ENCODE data around the gene PGM2L1. TPM values are rescaled to one million over a fixed set of nuclear protein-coding genes. Genes with fewer than 3 reads are reported as not detected.
A peak's percentile ranks its signal among the peaks of the same experiment; 100 is the strongest.

The PGM2L1 gene
- total and polyA plus RNA-seq, 2 of the 4 experiments (the other 2 are of a cell fraction) = 0.72 to 1.8 TPM

DNA sequence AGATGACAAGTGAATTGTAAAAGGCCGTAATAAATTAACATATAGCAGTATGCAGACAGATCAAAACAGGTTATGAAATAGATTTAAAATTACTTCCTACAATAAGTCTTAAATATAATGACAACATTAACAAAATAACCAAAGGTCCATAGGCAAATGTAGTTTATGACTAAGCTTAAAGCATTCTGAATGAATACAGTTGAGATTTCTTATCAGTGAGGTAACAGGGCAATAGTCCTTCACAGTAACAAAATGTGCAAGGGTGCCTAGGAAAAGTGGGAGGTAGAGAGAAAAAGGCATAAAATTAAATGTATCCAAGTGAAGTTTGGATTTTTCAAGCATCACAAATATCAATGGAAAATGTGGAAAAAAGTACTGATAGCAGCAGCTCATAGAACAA lies 65.9 kb downstream of the PGM2L1 start:
- POLR2A ChIA-PET (ENCODE audit: unreplicated experiment) = no interaction called here
- Histone ChIP-seq H3K9me3 (ENCODE audit: control insufficient read depth, insufficient read depth, low read length) (no peaks in the 10 kb centered on the region), H3K56ac (ENCODE audit: extremely low read depth, insufficient read depth, low read length) (no peak overlapping the region), H3K18ac (ENCODE audit: low read depth, low read length) (no peak overlapping the region), H2BK15ac (ENCODE audit: low read depth, low read length) (no peak overlapping the region), H4K8ac (ENCODE audit: low read depth in 2 of 2, low read length in 2 of 2) (no peak overlapping the region), H3K27ac (ENCODE audit: insufficient read depth, low read length) (no peak overlapping the region), H3K79me1 (ENCODE audit: low read depth in 1 of 2, low read length in 2 of 2) (no peaks in the 10 kb centered on the region), H3K4me1 (ENCODE audit: control insufficient read depth, insufficient read depth, low read length) (peaks cover 8% of the 10 kb centered on the region), H3K9ac (ENCODE audit: low read depth, low read length) (no peak overlapping the region), H2BK120ac (ENCODE audit: low read depth, low read length) (no peak overlapping the region), H2AK5ac (ENCODE audit: low read depth, low read length) (no peak overlapping the region), H3K27me3 (ENCODE audit: control insufficient read depth, insufficient read depth, low read length) (no peaks in the 10 kb centered on the region), H3K4me3 (ENCODE audit: insufficient read depth, low read depth, low read length) (no peak overlapping the region), H4K91ac (ENCODE audit: insufficient read depth, low read depth, low read length) (no peak overlapping the region), H4K20me1 (ENCODE audit: insufficient read depth, low read length) (no peaks in the 10 kb centered on the region), H2AFZ (replicated peaks; ENCODE audit: low read length, poor library complexity) (no peak overlapping the region), H2AK9ac (replicated peaks; ENCODE audit: low read depth, low read length, poor library complexity) (no peak overlapping the region), H3K23ac (ENCODE audit: low read depth, low read length) (no peak overlapping the region), H3K14ac (replicated peaks; ENCODE audit: low read depth, low read length) (no peak overlapping the region), H4K5ac (ENCODE audit: low read depth, low read length) (no peak overlapping the region), H3K4ac (ENCODE audit: low read depth, low read length) (no peak overlapping the region), H3K4me2 (ENCODE audit: low read depth, low read length) (no peak overlapping the region), H2BK20ac (ENCODE audit: low read depth, low read length) (no peak overlapping the region), H3K36me3 (ENCODE audit: control insufficient read depth, insufficient read depth, low read length) (no peaks in the 10 kb centered on the region), H2BK5ac (ENCODE audit: low read depth, low read length, poor library complexity, severe bottlenecking) (no peak overlapping the region), H3K9me1 (ENCODE audit: insufficient read depth, low read length) (peaks cover 7% of the 10 kb centered on the region; the same call in 1 of the 2 replicates)
- WGBS, 2 experiments (ENCODE audit: extremely low coverage in 2 of 2, insufficient read length in 1 of 2) = no CpG with 5 or more reads among the region's 1 CpG
- in situ Hi-C loops (cut with MboI; ENCODE audit: low sequenced_read_pairs) (no loop called here), intact Hi-C loops (cut with micrococcal nuclease) (no loop called here), dilution Hi-C loops (cut with HindIII; ENCODE audit: low sequenced_read_pairs, unreplicated experiment) (no loop called here)
- no peak for ATAC-seq (ENCODE audit: low read depth)
- no TSS peak for BruUV-seq (replicated peaks)
- CTCF ChIA-PET = no interaction called here
- DNase-seq = peak; percentile 36
- no peak for TF ChIP-seq MAZ (IDR thresholded peaks at IDR 0.05; ENCODE audit: borderline replicate concordance, low read depth, low read length)
- TF ChIP-seq CEBPB (IDR thresholded peaks at IDR 0.05; ENCODE audit: low read depth, low read length) = no peak
- TF ChIP-seq CHD1 (IDR thresholded peaks at IDR 0.05; ENCODE audit: low read depth, low read length) = no peak
- TF ChIP-seq, protein P1, sequence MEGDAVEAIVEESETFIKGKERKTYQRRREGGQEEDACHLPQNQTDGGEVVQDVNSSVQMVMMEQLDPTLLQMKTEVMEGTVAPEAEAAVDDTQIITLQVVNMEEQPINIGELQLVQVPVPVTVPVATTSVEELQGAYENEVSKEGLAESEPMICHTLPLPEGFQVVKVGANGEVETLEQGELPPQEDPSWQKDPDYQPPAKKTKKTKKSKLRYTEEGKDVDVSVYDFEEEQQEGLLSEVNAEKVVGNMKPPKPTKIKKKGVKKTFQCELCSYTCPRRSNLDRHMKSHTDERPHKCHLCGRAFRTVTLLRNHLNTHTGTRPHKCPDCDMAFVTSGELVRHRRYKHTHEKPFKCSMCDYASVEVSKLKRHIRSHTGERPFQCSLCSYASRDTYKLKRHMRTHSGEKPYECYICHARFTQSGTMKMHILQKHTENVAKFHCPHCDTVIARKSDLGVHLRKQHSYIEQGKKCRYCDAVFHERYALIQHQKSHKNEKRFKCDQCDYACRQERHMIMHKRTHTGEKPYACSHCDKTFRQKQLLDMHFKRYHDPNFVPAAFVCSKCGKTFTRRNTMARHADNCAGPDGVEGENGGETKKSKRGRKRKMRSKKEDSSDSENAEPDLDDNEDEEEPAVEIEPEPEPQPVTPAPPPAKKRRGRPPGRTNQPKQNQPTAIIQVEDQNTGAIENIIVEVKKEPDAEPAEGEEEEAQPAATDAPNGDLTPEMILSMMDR (conservative IDR thresholded peaks at IDR 0.05; ENCODE audit: low read depth, low read length) = no peak
- TF ChIP-seq NFE2L2 (IDR thresholded peaks at IDR 0.05; ENCODE audit: low read depth, low read length) = no peak
- TF ChIP-seq, protein P2, sequence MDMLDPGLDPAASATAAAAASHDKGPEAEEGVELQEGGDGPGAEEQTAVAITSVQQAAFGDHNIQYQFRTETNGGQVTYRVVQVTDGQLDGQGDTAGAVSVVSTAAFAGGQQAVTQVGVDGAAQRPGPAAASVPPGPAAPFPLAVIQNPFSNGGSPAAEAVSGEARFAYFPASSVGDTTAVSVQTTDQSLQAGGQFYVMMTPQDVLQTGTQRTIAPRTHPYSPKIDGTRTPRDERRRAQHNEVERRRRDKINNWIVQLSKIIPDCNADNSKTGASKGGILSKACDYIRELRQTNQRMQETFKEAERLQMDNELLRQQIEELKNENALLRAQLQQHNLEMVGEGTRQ (IDR thresholded peaks at IDR 0.05; ENCODE audit: low read depth, low read length) = no peak
- TF ChIP-seq RAD21 (IDR thresholded peaks at IDR 0.05; ENCODE audit: low read length) = no peak
- TF ChIP-seq RCOR1 (IDR thresholded peaks at IDR 0.05; ENCODE audit: insufficient replicate concordance, low read length) = no peak
- TF ChIP-seq, protein P3, sequence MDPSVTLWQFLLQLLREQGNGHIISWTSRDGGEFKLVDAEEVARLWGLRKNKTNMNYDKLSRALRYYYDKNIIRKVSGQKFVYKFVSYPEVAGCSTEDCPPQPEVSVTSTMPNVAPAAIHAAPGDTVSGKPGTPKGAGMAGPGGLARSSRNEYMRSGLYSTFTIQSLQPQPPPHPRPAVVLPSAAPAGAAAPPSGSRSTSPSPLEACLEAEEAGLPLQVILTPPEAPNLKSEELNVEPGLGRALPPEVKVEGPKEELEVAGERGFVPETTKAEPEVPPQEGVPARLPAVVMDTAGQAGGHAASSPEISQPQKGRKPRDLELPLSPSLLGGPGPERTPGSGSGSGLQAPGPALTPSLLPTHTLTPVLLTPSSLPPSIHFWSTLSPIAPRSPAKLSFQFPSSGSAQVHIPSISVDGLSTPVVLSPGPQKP (IDR thresholded peaks at IDR 0.05; ENCODE audit: borderline replicate concordance, low read depth, low read length) = no peak
- no peak for TF ChIP-seq RFX5 (IDR thresholded peaks at IDR 0.05; ENCODE audit: low read depth, low read length)
- TF ChIP-seq FOS (IDR thresholded peaks at IDR 0.05; ENCODE audit: low read depth, low read length) = no peak
